Measurements from ENCODE around the gene ADGRV1. TPM values are rescaled to one million over a fixed set of nuclear protein-coding genes. Genes with fewer than 3 reads are reported as not detected.

ADGRV1 gene
- polyA plus RNA-seq, 2 of the 4 experiments (the other 2 are of a cell fraction): 0.70 to 3.7 TPM

DNA sequence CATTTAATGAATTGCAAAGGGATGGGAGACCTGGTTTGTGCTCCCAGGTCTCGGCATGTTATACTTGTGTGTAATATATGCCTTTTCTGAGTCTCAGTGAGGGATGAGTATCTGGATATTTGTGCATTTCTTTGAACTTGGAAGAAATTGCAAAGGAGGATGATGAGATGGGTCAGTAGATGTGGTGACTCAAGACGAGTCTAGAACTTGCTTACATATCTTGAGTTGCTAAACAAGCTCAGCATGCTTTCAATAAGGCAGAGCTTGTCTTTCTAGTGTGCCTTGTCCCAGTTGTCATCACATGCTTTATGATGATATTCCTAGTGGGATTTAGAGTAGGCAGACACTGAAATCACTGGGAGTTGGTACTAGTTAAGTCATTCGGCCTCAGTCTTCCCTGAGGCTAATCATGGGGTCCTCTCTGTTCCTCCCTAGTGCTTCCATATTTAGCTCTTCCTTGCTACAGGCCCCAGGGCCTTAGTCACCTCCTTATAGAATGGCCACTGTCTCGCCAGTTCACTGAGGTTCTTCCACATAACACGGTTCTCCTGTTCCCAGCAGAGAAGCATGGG, 602.2 kb downstream of the ADGRV1 start:
- 86% methylated on average over 5 of the region's 5 CpGs for WGBS (ENCODE audit: missing lambda C conversion rate)
- H3K4me2 ChIP-seq: no peak overlapping the region
- ChIA-PET POLR2A (no interaction called here), CTCF (interaction anchor here (0.6 kb wide), 1 partner anchor 10 kb away, joined by 3 read pairs; no protein-coding TSS in a partner anchor)
- no peak for DNase-seq (ENCODE audit: low read depth in 1 of 2, low spot score in 1 of 2)
- no peak overlapping the region for H3K4me3 ChIP-seq
- no peak for ATAC-seq
- FAIRE-seq: no peak
- peak overlapping the region in 1 of 2 experiments; percentile 39; a peak in 1 of 6 replicates for H3K27ac ChIP-seq
- TF ChIP-seq RNF2 (IDR thresholded peaks at IDR 0.05; ENCODE audit: borderline replicate concordance, low read depth) (no peak), HOXA7 (CRISPR knock-in tag; IDR thresholded peaks at IDR 0.05) (no peak), RCOR1 (IDR thresholded peaks at IDR 0.05; ENCODE audit: low read depth, low read length) (no peak), JUN (IDR thresholded peaks at IDR 0.05) (no peak), ZNF302 (CRISPR knock-in tag; IDR thresholded peaks at IDR 0.05) (no peak), JUNB (IDR thresholded peaks at IDR 0.05) (no peak), ESRRA (IDR thresholded peaks at IDR 0.05; ENCODE audit: borderline replicate concordance, low read length) (no peak), SMC3 (IDR thresholded peaks at IDR 0.05) (no peak), NPAS2 (CRISPR knock-in tag; IDR thresholded peaks at IDR 0.05; ENCODE audit: borderline replicate concordance) (no peak), RARB (CRISPR knock-in tag; IDR thresholded peaks at IDR 0.05) (no peak), TFCP2L1 (CRISPR knock-in tag; IDR thresholded peaks at IDR 0.05) (no peak), MAZ (IDR thresholded peaks at IDR 0.05; ENCODE audit: borderline replicate concordance, low read depth, low read length) (no peak), HOXB5 (CRISPR knock-in tag; IDR thresholded peaks at IDR 0.05) (no peak)
- TF ChIP-seq, protein P1, sequence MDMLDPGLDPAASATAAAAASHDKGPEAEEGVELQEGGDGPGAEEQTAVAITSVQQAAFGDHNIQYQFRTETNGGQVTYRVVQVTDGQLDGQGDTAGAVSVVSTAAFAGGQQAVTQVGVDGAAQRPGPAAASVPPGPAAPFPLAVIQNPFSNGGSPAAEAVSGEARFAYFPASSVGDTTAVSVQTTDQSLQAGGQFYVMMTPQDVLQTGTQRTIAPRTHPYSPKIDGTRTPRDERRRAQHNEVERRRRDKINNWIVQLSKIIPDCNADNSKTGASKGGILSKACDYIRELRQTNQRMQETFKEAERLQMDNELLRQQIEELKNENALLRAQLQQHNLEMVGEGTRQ (IDR thresholded peaks at IDR 0.05): no peak
- peaks cover 22% of the 10 kb centered on the region for H3K4me1 ChIP-seq
- H3K9me3 ChIP-seq: no peaks in the 10 kb centered on the region

DNA sequence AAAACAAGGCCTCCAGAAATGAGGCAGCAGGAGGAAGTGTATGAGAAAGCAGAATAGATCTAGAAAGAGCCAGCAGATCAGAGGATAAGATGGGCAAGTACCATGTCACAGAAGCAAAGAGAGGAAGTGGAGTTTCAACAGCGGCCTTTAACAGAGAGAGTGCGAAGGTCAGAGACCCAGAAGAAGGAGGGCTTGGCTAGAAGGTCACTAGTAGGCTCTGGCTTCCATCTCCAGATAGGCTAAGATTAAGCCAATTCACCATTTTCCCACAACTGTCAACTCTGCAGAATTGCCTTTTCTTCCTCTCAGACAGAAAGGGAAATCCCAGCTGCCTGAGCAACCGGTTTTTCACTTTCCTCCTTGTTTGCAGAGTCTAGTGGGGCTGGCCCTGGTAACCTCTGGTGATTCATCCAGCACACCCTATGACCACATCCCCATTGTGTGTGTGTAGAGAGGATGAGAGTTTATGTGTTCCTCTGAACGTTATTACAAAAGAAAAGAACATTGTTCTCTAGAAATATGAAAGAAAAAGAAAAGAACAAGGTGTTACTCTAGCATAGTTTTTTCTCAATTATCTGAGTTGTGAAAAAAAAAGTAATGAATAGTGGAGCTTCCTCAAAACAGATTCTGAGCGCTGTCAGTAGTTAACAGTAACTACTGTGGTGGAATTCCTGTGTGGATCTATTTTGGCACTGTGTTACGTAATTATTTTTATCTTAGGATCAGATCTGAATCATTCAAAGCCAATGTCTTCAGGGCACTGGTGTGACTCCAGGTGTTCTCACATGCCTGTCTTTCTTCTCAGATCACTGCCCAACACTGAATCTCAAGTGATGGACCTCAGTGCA, 604.2 kb downstream of the ADGRV1 start:
- Histone ChIP-seq H3K4me1 (peaks cover 30% of the 10 kb centered on the region), H3K4me3 (no peak overlapping the region)
- TF ChIP-seq RARB (CRISPR knock-in tag; IDR thresholded peaks at IDR 0.05) (0 out of 2 replicates have a peak, but pooled peaks have one; percentile 22), ZC3H11A (IDR thresholded peaks at IDR 0.05) (no peak), RCOR1 (IDR thresholded peaks at IDR 0.05; ENCODE audit: low read depth, low read length) (no peak), MYC (IDR thresholded peaks at IDR 0.05; ENCODE audit: borderline replicate concordance, low read length) (no peak), ESRRA (IDR thresholded peaks at IDR 0.05; ENCODE audit: borderline replicate concordance, low read length) (no peak), RAD21 (conservative IDR thresholded peaks at IDR 0.05 in 1 of 2, IDR thresholded peaks at IDR 0.05 in 1 of 2) (peak in 1 of 2 experiments; percentile 36; a peak in 3 of 5 replicates), HEYL (CRISPR knock-in tag; IDR thresholded peaks at IDR 0.05) (no peak), EHMT2 (IDR thresholded peaks at IDR 0.05; ENCODE audit: low read depth) (no peak), NR3C1 (IDR thresholded peaks at IDR 0.05) (no peak), FOSB (CRISPR knock-in tag; IDR thresholded peaks at IDR 0.05) (no peak), NFE2L2 (conservative IDR thresholded peaks at IDR 0.05; ENCODE audit: low read length) (no peak), MAFK (IDR thresholded peaks at IDR 0.05; ENCODE audit: partially characterized antibody) (peak; percentile 97), PHF8 (IDR thresholded peaks at IDR 0.05; ENCODE audit: borderline replicate concordance, low read depth) (no peak), KDM1A (IDR thresholded peaks at IDR 0.05; ENCODE audit: low read depth) (no peak), SMC3 (IDR thresholded peaks at IDR 0.05) (peak; percentile 32; the same call in 1 of the 3 replicates), ZNF302 (CRISPR knock-in tag; IDR thresholded peaks at IDR 0.05) (no peak), TFCP2L1 (CRISPR knock-in tag; IDR thresholded peaks at IDR 0.05) (no peak), GATA3 (IDR thresholded peaks at IDR 0.05; ENCODE audit: borderline replicate concordance) (peak; percentile 93), JUN (IDR thresholded peaks at IDR 0.05) (peak; percentile 50 to 75; a peak in 3 of 5 replicates), KDM5A (IDR thresholded peaks at IDR 0.05) (no peak)
- TF ChIP-seq, protein P2, sequence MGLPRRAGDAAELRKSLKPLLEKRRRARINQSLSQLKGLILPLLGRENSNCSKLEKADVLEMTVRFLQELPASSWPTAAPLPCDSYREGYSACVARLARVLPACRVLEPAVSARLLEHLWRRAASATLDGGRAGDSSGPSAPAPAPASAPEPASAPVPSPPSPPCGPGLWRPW (IDR thresholded peaks at IDR 0.05): no peak
- TF ChIP-seq, protein P3, sequence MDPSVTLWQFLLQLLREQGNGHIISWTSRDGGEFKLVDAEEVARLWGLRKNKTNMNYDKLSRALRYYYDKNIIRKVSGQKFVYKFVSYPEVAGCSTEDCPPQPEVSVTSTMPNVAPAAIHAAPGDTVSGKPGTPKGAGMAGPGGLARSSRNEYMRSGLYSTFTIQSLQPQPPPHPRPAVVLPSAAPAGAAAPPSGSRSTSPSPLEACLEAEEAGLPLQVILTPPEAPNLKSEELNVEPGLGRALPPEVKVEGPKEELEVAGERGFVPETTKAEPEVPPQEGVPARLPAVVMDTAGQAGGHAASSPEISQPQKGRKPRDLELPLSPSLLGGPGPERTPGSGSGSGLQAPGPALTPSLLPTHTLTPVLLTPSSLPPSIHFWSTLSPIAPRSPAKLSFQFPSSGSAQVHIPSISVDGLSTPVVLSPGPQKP (IDR thresholded peaks at IDR 0.05; ENCODE audit: low read depth, low read length): no peak
- TF ChIP-seq, protein P4, sequence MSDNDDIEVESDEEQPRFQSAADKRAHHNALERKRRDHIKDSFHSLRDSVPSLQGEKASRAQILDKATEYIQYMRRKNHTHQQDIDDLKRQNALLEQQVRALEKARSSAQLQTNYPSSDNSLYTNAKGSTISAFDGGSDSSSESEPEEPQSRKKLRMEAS (IDR thresholded peaks at IDR 0.05): peak; percentile 50
- TF ChIP-seq, protein P5, sequence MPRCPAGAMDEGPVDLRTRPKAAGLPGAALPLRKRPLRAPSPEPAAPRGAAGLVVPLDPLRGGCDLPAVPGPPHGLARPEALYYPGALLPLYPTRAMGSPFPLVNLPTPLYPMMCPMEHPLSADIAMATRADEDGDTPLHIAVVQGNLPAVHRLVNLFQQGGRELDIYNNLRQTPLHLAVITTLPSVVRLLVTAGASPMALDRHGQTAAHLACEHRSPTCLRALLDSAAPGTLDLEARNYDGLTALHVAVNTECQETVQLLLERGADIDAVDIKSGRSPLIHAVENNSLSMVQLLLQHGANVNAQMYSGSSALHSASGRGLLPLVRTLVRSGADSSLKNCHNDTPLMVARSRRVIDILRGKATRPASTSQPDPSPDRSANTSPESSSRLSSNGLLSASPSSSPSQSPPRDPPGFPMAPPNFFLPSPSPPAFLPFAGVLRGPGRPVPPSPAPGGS (IDR thresholded peaks at IDR 0.05): peak; percentile 64; the same call in 1 of the 3 replicates

More for the DNA sequence above, 604.2 kb downstream of the ADGRV1 start:
- CTCF ChIA-PET: no interaction called here
- Histone ChIP-seq H3K27ac (peak overlapping the region; percentile 53 to 63; a peak in 5 of 6 replicates), H3K4me2 (peak overlapping the region; percentile 65), H3K9me3 (no peaks in the 10 kb centered on the region)
- POLR2A ChIA-PET: interaction anchor here (0.6 to 1.0 kb wide), 3 partner anchors 11 to 57 kb away, joined by 3 to 5 read pairs (median 3); no protein-coding TSS in a partner anchor
- 20% methylated on average over 6 of the region's 6 CpGs for WGBS (ENCODE audit: missing lambda C conversion rate)
- DNase-seq (ENCODE audit: low read depth in 1 of 2, low spot score in 1 of 2): peak; percentile 62 to 87
- no peak for FAIRE-seq
- ATAC-seq: peak; percentile 99 to 100
